GM19372 (cell line): Measurements from ENCODE around the gene SPSB2.

Experiments
- ATAC-seq: cut with Tn5 transposase; IDR thresholded peaks from one replicate; pipeline ENCODE4 v1.9.1; 2021; ENCODE audit warnings: mild to moderate bottlenecking, low read depth, moderate library complexity; ENCODE audit not compliant: unreplicated experiment

Gene SPSB2

DNA sequence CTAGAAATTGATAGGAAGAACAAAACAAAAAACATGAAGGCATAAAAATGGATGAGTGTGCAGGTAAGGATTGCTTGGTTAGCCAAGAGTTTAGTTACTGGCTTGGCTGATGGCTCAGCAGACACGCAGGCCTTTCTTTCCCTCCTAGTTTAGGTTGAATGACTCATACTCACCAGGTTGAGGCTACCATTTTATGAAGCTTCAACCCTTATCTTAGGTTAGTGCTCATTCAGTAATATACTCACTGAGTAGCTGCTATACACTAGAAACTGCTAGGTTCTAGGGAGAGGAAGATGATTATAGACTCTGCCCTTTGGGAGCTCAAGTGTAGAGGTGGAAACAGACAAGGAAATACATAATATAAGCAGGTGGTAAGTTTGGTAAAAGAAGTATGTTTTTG is 38.8 kb downstream of the SPSB2 start:
- ATAC-seq = no peak

DNA sequence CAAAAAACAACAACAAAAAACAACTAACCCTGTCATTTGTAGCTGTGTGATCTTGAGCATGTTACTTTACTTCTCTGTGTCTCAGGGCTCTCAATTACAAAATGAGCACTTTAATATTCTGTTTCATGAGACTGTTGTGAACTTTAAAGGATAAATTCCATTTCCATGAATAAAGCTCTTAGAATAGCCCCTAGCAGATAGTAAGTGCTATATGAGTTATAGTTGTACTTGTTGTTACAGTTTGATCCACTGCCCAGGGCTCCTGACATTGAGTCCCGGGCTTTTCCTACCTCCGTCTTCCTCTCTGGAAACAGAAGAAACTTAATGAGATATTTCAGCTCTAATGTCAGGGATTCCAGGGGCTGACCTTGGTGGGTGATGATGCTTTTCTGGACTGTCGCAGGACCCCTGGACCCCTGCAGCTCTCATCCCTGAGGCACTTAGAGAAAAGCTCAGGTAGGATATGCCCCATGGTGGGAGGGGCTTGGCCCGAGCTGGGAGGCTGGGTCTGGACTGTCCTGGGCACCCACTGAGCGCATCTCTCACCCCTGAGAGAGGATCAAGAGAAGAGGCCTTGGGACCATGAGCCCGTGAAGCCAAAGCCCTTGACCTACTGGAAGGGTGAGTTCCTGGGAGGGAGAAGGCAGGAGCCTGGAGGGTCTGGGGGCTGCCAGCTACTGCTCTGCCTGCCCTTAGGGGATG is 39.8 kb downstream of the SPSB2 start:
- ATAC-seq = no peak

DNA sequence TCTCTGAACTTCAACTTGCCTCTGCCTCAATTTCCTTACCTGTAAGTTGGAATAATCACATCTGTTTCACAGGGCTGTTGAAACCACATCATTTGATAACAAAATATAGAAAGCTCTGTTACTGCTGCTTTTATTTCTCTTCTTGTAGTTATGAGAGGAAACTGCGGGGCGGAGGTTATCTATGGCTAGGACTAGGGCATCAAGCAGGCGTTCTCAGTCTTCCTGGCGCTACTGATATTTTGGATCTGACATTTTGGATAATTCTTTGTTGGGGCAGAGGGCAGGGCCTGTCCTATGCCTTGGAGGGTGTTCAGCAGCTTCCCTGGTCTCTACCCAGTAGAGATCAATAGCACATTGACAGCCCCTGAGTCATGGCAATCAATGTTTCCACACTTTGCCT is 41.0 kb downstream of the SPSB2 start:
- ATAC-seq = no peak

DNA sequence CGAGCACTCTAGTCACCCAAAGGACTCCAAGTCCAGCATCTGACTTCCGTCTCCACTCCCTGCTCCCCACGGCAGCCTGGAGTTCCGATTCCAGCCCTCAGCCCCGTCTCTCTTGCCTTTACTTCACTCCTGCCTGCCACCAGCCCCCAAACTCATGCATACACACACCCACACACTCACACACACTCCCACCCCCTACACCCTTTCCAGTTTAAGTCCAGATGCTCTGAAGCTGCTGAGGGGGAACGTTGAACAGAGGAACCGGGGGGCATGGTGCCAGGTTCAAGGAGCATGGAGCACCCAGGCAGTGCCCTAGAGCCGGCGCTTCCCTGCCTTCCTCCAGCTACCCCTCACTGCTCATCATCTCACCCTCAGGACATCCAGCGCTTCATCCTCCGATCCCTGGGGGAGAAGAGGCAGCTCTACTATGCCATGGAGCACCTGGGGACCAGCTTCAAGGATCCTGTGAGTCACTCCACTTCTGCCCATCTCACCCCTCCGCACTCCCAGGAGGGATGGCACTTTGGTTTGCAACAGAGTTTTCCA is 41.6 kb downstream of the SPSB2 start:
- no peak for ATAC-seq

DNA sequence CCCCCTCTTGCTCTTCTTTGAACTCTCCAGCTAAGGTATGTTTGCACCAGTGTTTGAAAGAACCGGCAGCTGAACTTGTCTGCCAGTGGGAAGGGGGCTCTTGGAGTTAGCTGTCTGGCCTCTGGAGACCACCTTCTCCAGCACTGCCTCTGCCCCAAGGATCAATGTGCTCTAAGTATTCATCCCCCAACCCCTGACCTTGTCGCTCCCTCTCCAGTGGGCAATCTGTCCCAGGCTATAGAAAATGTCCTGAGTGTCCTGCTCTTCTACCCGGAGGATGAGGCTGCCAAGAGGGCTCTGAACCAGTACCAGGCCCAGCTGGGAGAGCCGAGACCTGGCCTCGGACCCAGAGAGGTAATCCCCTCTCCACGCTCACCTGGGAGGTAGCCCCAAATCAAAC is 42.1 kb downstream of the SPSB2 start:
- no peak for ATAC-seq

DNA sequence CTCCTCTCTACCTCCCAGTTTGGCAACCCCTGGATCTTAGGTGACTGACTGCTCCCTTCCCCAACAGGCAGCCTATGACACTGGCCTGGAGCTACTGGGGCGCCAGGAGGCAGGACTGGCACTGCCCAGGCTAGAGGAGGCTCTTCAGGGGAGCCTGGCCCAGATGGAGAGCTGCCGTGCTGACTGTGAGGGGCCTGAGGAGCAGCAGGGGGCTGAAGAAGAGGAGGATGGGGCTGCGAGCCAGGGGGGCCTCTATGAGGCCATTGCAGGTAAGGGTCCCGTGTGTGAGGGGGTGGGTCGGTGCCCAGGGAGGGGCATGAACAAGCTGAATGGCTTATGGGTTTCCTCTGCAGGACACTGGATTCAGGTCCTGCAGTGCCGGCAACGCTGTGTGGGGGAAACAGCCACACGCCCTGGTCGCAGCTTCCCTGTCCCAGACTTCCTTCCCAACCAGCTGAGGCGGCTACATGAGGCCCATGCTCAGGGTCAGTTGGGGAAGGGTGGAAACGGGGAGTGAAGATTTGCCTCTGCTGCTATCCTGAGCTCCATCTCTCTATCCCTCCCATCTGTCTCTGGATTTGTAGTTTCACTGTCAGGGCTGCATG is 42.7 kb downstream of the SPSB2 start:
- ATAC-seq = no peak

DNA sequence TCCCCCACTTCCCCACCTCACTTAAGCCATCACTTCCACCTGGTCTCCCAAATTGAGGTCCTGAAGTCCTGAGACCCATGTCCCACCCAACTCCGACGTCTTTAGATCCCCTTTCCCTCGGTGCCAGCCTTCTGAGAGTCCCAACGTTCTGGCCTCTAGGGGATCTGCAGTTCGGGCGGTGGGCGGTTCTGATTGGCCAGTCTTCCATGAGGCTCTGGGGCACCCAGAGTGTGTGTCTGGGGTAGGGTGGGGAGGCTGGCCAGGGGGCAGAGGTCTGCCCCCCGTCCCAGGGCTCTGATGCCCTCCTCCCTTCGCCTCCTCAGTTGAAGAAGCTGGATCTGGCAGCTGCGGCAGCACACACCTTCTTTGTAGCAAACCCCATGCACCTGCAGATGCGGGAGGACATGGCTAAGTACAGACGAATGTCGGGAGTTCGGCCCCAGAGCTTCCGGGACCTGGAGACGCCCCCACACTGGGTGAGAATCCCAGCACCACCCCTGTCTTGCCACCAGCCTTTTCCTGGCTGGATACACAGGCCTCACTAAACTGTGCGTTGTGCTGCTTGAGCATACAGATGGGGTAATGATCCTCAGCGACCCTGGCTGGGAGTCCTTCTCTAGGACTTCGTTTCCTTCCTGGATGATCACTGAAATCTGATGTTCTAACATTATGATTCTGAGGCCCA is 43.4 kb downstream of the SPSB2 start:
- ATAC-seq = no peak

DNA sequence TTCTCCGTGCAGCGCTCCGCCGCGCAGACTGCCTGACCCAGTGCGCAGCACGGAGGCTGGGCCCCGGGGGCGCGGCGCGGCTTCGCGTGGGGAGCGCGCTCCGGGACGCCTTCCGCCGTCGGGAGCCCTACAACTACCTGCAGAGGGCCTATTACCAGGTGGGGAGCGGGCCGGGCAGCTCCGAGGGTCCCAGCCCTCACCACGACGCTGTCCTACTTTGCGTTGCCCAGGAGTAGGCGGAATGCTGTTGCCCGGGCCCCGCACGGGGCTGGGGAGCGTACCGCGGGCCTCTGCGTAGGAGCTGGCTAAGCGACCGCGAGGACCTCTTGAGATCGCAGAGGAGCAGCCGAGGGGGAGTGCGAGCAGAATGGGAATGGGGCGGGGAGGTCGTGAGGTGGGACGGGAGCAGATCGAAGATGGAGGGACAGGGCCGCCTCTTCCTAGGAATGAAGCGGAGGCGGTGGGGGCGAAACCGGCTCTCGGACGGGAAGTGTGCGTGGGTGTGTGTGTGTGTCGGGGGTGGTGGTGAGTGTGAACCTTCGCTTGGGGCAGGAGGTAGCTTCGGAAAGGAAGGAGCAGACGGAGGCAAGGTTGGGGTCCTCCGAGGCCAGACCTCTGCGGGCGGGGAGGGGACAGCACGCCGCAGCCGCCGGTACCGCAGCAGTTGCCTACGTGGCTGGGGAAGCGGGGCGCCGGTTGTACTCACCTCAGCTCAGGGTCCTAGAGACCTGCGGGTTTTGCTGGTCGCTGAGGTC is 44.1 kb downstream of the SPSB2 start:
- no peak for ATAC-seq

DNA sequence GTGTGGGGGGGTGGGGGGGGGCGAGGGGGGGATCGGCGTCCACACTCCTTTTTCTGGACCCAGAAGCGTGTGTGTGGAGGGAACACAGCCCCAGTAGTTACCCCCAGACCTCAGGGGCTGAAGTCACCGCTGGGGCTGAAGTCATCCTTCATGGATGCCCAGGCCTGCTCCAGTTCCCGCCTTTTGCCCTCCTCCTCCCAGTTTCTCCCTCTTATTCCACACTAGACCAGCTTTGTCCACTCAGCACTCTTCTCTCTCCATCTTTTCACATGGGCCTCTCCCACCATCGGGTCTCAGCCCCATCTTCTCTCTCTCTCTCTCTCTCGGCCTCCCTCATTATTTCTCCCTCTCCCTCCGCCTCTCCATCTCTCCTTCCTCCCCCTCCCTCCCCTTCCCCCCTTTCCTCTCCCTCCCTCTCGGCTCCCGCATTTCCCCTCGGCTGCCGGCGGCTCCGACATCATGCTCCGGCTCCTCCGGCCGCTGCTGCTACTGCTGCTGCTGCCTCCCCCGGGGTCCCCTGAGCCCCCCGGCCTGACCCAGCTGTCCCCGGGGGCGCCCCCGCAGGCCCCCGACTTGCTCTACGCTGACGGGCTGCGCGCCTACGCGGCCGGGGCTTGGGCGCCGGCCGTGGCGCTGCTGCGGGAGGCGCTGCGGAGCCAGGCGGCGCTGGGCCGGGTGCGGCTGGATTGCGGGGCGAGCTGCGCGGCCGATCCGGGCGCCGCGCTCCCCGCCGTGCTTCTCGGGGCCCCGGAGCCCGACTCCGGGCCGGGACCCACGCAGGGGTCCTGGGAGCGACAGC is 44.9 kb downstream of the SPSB2 start, which contains the start of gene P3H3:
TSS of gene P3H3 (plus strand) at position 426 of the 799 bp plus-strand sequence. CDS start at position 460, 34 bp downstream.
- ATAC-seq = no peak

DNA sequence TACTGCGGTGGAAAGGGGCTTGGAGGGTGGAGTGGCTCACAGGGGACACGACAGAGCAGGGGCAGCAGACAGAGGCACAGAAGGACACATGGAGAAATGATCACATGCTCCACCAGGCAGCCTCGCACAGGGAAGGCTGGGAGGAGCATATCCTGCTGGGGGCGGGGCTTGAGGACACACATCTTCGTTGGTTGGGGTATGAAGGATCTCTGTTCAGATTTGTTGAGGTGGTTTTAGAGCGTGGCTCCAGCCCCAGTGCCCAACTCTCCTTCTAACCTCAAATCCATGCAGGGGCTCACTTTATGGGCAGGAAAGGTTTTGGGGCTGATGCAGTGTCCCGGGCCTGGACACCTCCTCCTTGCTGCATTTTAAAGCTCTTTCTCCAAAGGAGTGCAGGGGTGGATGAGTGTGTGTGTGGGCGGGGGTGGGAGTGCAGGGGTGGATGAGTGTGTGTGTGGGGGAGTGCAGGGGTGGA is 45.6 kb downstream of the SPSB2 start:
- ATAC-seq = no peak

DNA sequence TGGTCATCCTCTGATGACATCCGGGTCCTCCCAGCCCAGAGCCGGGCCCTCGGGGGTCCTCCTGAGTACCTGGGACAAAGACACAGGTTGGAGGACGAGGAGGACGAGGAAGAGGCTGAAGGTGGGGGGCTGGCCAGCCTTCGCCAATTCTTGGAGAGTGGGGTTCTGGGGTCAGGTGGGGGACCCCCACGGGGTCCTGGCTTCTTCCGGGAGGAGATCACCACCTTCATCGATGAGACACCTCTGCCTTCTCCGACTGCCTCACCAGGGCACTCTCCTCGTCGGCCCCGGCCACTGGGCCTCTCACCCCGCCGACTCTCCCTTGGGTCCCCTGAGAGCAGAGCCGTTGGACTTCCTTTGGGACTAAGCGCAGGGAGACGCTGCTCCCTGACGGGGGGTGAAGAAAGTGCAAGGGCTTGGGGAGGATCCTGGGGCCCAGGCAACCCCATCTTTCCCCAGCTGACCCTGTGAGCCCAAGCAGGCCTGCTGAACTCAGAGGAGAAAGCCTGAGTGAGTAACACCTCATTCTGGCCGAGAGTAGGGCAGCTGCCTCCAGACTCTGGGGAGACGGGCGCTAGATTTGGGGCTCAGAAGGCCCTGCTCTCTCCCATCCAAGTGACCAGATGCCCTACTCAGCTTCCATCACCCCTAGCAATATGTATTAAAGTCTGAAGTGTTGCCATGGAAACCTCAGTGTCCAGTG is 46.2 kb downstream of the SPSB2 start:
- ATAC-seq = no peak

DNA sequence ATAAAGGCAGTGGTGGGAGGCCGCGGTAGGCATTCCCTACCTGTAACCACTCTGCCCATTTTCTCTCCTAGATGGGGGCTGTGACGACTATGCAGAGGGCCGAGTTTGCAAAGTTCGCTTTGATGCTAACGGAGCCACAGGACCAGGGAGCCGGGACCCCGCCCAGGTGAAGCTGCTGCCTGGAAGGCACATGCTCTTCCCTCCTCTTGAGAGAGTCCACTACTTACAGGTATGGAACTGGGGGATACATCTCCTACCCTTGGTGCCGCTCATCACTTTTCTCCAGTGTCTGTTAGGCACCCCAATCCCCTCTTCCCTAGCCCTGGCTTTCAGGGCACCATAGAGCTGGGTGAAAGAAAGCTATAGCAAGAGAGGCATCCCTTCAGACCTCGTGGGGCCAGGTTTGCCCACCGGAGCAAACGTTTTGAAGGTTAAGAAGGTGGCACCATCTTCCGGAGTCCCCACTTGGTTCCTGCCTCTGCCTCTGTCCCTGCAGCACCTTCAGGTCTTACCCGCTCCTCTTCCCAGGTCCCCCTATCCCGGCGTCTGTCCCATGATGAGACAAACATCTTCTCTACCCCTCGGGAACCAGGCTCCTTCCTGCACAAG is 46.9 kb downstream of the SPSB2 start:
- no peak for ATAC-seq

DNA sequence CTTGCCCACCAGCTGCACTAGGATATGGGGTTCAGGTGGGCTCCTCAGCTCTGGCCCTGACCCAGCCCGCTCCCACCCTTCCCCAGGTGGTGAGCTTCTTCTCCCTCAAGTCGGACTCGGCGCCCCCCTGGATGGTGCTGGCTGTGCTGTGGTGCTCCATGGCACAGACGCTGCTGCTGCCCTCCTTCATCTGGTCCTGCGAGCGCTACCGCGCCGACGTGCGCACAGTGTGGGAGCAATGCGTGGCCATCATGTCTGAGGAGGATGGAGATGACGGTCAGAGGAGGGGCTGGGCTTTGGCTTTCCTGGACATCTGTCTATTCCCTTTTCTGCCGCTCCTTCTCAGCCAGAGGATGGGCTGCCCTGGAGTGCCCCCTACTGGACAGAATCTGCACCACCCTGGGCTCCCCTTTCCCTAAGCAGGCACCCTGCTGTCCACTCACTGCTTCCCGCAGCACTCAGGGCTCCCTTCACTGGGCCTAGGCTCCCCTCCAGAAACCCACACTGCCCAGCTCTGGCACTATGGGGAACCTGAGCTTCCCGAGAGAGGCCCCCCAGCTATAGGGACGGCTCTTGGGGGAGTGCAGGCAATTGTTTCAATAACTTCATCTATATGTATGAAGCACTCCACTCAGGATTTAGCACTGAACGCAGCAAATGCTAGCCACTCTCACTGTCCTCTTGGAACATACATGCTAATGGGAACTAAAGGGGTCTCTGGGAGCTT is 47.5 kb downstream of the SPSB2 start:
- no peak for ATAC-seq

DNA sequence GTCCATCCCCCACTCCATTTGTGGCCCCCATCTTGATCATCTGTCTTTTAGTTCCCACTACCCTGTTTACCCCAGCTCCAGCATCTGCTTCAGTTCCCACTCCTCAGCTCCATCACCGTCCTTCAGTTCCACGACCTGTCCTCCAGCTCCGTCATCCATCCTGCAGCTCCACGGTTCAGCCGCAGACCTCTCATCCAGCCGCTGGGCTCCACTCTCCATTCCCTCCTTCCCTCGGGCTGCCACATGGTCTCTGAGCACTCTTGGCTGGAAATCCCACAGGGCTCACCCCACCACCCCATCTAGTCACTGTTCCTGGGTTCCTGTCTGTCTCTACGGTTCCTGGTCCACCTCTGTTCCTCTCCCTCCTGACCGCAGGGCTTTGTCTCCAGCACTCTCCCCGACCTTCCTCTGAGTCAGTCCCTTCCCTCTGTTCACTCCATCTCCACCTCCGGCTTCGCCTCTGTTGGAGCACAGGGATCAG is 48.2 kb downstream of the SPSB2 start:
- no peak for ATAC-seq

DNA sequence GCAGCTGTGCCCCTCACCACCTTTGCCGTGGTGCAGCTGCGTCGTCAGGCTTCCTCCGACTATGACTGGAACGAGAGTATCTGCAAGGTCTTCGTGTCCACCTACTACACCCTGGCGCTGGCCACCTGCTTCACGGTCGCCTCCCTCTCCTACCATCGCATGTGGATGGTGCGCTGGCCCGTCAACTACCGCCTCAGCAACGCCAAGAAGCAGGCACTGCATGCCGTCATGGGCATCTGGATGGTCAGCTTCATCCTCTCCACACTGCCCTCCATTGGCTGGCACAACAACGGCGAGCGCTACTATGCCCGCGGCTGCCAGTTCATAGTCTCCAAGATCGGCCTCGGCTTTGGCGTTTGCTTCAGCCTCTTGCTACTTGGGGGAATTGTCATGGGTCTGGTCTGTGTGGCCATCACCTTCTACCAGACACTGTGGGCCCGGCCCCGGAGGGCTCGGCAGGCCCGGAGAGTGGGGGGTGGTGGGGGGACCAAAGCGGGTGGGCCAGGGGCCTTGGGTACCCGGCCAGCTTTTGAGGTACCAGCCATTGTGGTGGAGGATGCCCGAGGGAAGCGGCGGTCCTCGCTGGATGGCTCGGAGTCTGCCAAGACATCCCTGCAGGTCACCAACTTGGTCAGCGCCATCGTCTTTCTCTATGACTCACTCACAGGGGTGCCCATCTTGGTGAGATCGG is 48.9 kb downstream of the SPSB2 start:
- ATAC-seq = no peak

DNA sequence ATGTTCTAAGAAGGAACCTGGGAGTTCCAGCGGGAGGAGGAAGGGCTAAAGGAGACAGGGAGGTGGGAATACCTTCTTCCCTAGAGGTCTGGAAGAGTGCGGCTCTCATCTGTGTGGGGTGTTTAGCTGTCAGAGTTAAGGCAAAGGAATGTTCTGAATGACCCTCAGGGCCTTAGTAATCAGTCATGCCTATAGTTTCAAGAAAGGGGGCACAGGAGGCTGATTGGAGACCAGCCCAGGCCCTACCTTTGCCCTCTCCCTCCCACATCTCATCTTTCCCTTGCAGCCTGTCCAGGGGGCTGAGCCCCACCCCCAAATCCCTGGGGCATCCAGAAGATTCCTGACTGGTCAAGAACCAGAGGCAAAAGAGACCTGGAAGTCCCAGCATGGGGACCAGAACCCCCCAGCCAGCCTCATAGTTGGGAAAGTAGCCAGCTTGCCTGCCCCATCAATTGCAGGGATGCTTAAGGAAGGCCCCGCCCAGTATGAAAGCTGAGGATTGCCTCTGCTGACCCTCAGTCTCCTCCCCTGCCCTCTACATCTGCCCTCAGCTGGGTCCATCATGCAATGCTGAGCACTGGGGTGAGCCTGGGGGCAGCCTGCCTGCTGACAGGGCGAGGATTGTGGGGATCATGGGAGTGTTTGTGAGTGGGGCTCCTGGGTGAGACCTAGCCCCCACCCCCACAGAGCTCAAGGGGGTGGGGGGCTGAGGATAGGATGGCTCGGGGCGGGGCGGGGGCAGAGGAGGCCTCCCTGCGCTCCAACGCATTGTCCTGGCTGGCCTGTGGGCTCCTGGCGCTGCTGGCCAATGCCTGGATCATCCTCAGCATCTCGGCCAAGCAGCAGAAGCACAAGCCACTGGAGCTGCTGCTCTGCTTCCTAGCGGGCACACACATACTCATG is 49.7 kb downstream of the SPSB2 start:
- no peak for ATAC-seq
